ENCODE data around the gene BCAM.

BCAM gene

GRCh38 chr19:44847144-44848035 lies 38.5 kb downstream of the BCAM start:
- peaks cover 54% of the 10 kb centered on the region for H3K79me2 ChIP-seq (ENCODE audit: control insufficient read depth, insufficient read depth, low read length)
- peak overlapping the region; percentile 25 for H2BK15ac ChIP-seq (replicated peaks; ENCODE audit: low read depth)
- H4K5ac ChIP-seq (ENCODE audit: low read length), result no peak overlapping the region
- H3K18ac ChIP-seq (ENCODE audit: low read length), result peak overlapping the region; percentile 94
- peak overlapping the region; percentile 83 for H2BK120ac ChIP-seq (ENCODE audit: low read depth, low read length)
- peaks cover 12% of the 10 kb centered on the region for H3K79me1 ChIP-seq (ENCODE audit: low read length)
- H4K8ac ChIP-seq (ENCODE audit: low read depth, low read length), result no peak overlapping the region
- peak overlapping the region; percentile 94 for H3K4ac ChIP-seq (ENCODE audit: low read depth, low read length)
- H3K4me2 ChIP-seq (ENCODE audit: low read length), result peak overlapping the region; percentile 92
- H2AK5ac ChIP-seq (ENCODE audit: low read length), result no peak overlapping the region
- peak overlapping the region; percentile 96 for H3K56ac ChIP-seq (ENCODE audit: low read length)
- peak overlapping the region; percentile 98 for H3K27ac ChIP-seq (ENCODE audit: low read depth, low read length)
- H3K9ac ChIP-seq (ENCODE audit: low read length), result peak overlapping the region; percentile 95
- peak overlapping the region; percentile 91 for H2BK5ac ChIP-seq (ENCODE audit: low read length)
- peak overlapping the region; percentile 99 for H3K4me3 ChIP-seq (ENCODE audit: low read length)
- peaks cover 2% of the 10 kb centered on the region for H3K36me3 ChIP-seq (ENCODE audit: control insufficient read depth, insufficient read depth, low read length)
- H3K27me3 ChIP-seq (ENCODE audit: insufficient read depth, low read length, poor library complexity), result no peaks in the 10 kb centered on the region
- no peak overlapping the region for H3K23ac ChIP-seq (ENCODE audit: low read length)
- WGBS (ENCODE audit: extremely low coverage, insufficient coverage, low lambda C conversion rate), result no CpG with 5 or more reads among the region's 47 CpGs
- peak; percentile 76 for DNase-seq
- H3K4me1 ChIP-seq (ENCODE audit: control insufficient read depth, low read depth, low read length), result peaks cover 7% of the 10 kb centered on the region

- H3K9ac ChIP-seq (ENCODE audit: low read length), result peak overlapping the region; percentile 95
- H3K18ac ChIP-seq (ENCODE audit: low read length), result peak overlapping the region; percentile 94
- H2BK5ac ChIP-seq (ENCODE audit: low read length), result peak overlapping the region; percentile 54
- no peaks in the 10 kb centered on the region for H3K27me3 ChIP-seq (ENCODE audit: insufficient read depth, low read length, poor library complexity)
- H3K23ac ChIP-seq (ENCODE audit: low read length), result no peak overlapping the region
- peak overlapping the region; percentile 99 for H3K4me3 ChIP-seq (ENCODE audit: low read length)
- H3K79me2 ChIP-seq (ENCODE audit: control insufficient read depth, insufficient read depth, low read length), result peaks cover 61% of the 10 kb centered on the region
- H4K8ac ChIP-seq (ENCODE audit: low read depth, low read length), result no peak overlapping the region
- no CpG with 5 or more reads among the region's 19 CpGs for WGBS (ENCODE audit: extremely low coverage, insufficient coverage, low lambda C conversion rate)
- peak overlapping the region; percentile 56 for H3K4ac ChIP-seq (ENCODE audit: low read depth, low read length)
- peaks cover 15% of the 10 kb centered on the region for H3K79me1 ChIP-seq (ENCODE audit: low read length)
- peak; percentile 93 for DNase-seq
- H2BK120ac ChIP-seq (ENCODE audit: low read depth, low read length), result no peak overlapping the region
- H4K5ac ChIP-seq (ENCODE audit: low read length), result no peak overlapping the region
- peaks cover 7% of the 10 kb centered on the region for H3K4me1 ChIP-seq (ENCODE audit: control insufficient read depth, low read depth, low read length)
- peak overlapping the region; percentile 96 for H3K56ac ChIP-seq (ENCODE audit: low read length)
- peak overlapping the region; percentile 98 for H3K27ac ChIP-seq (ENCODE audit: low read depth, low read length)
- peaks cover 2% of the 10 kb centered on the region for H3K36me3 ChIP-seq (ENCODE audit: control insufficient read depth, insufficient read depth, low read length)
- peak overlapping the region; percentile 74 for H2AK5ac ChIP-seq (ENCODE audit: low read length)
- no peak overlapping the region for H2BK15ac ChIP-seq (replicated peaks; ENCODE audit: low read depth)
- H3K4me2 ChIP-seq (ENCODE audit: low read length), result peak overlapping the region; percentile 92
Observed at GRCh38 chr19:44848036-44848811, 39.3 kb downstream of the BCAM start.

- peaks cover 2% of the 10 kb centered on the region for H3K36me3 ChIP-seq (ENCODE audit: control insufficient read depth, insufficient read depth, low read length)
- peak overlapping the region; percentile 95 for H3K9ac ChIP-seq (ENCODE audit: low read length)
- H3K27me3 ChIP-seq (ENCODE audit: insufficient read depth, low read length, poor library complexity), result no peaks in the 10 kb centered on the region
- H3K4me3 ChIP-seq (ENCODE audit: low read length), result peak overlapping the region; percentile 50
- peak overlapping the region; percentile 72 for H3K23ac ChIP-seq (ENCODE audit: low read length)
- DNase-seq, result peak; percentile 85
- H2AK5ac ChIP-seq (ENCODE audit: low read length), result peak overlapping the region; percentile 52
- peak overlapping the region; percentile 98 for H3K27ac ChIP-seq (ENCODE audit: low read depth, low read length)
- H4K5ac ChIP-seq (ENCODE audit: low read length), result no peak overlapping the region
- H2BK15ac ChIP-seq (replicated peaks; ENCODE audit: low read depth), result no peak overlapping the region
- H3K56ac ChIP-seq (ENCODE audit: low read length), result peak overlapping the region; percentile 96
- peak overlapping the region; percentile 56 for H2BK5ac ChIP-seq (ENCODE audit: low read length)
- no peak overlapping the region for H2BK120ac ChIP-seq (ENCODE audit: low read depth, low read length)
- no peak overlapping the region for H4K8ac ChIP-seq (ENCODE audit: low read depth, low read length)
- H3K4me2 ChIP-seq (ENCODE audit: low read length), result peak overlapping the region; percentile 92
- H3K4ac ChIP-seq (ENCODE audit: low read depth, low read length), result no peak overlapping the region
- peaks cover 64% of the 10 kb centered on the region for H3K79me2 ChIP-seq (ENCODE audit: control insufficient read depth, insufficient read depth, low read length)
- H3K18ac ChIP-seq (ENCODE audit: low read length), result peak overlapping the region; percentile 94
- H3K79me1 ChIP-seq (ENCODE audit: low read length), result peaks cover 18% of the 10 kb centered on the region
- WGBS (ENCODE audit: extremely low coverage, insufficient coverage, low lambda C conversion rate), result no CpG with 5 or more reads among the region's 18 CpGs
- H3K4me1 ChIP-seq (ENCODE audit: control insufficient read depth, low read depth, low read length), result peaks cover 7% of the 10 kb centered on the region
Observed at GRCh38 chr19:44848812-44849447, 40.0 kb downstream of the BCAM start.

- Histone ChIP-seq H4K5ac (ENCODE audit: low read length) (no peak overlapping the region), H2BK5ac (ENCODE audit: low read length) (no peak overlapping the region), H3K36me3 (ENCODE audit: control insufficient read depth, insufficient read depth, low read length) (peaks cover 2% of the 10 kb centered on the region), H2BK120ac (ENCODE audit: low read depth, low read length) (no peak overlapping the region), H3K27ac (ENCODE audit: low read depth, low read length) (no peak overlapping the region), H2AK5ac (ENCODE audit: low read length) (no peak overlapping the region), H3K79me1 (ENCODE audit: low read length) (peaks cover 22% of the 10 kb centered on the region), H3K56ac (ENCODE audit: low read length) (no peak overlapping the region), H3K4me2 (ENCODE audit: low read length) (no peak overlapping the region), H3K18ac (ENCODE audit: low read length) (no peak overlapping the region), H3K27me3 (ENCODE audit: insufficient read depth, low read length, poor library complexity) (no peaks in the 10 kb centered on the region), H3K4me1 (ENCODE audit: control insufficient read depth, low read depth, low read length) (peaks cover 7% of the 10 kb centered on the region), H3K4ac (ENCODE audit: low read depth, low read length) (no peak overlapping the region), H3K23ac (ENCODE audit: low read length) (no peak overlapping the region), H3K4me3 (ENCODE audit: low read length) (no peak overlapping the region), H3K79me2 (ENCODE audit: control insufficient read depth, insufficient read depth, low read length) (peaks cover 72% of the 10 kb centered on the region), H4K8ac (ENCODE audit: low read depth, low read length) (no peak overlapping the region), H2BK15ac (replicated peaks; ENCODE audit: low read depth) (no peak overlapping the region), H3K9ac (ENCODE audit: low read length) (no peak overlapping the region)
- WGBS (ENCODE audit: extremely low coverage, insufficient coverage, low lambda C conversion rate), result no CpG with 5 or more reads among the region's 8 CpGs
- DNase-seq, result no peak
Observed at GRCh38 chr19:44850641-44851109, 41.8 kb downstream of the BCAM start.

GRCh38 chr19:44851427-44851826 lies 42.5 kb downstream of the BCAM start:
- no peak overlapping the region for H3K18ac ChIP-seq (ENCODE audit: low read length)
- no peak for DNase-seq
- H3K23ac ChIP-seq (ENCODE audit: low read length), result peak overlapping the region; percentile 39
- no peak overlapping the region for H3K4ac ChIP-seq (ENCODE audit: low read depth, low read length)
- no peak overlapping the region for H3K56ac ChIP-seq (ENCODE audit: low read length)
- no CpG with 5 or more reads among the region's 2 CpGs for WGBS (ENCODE audit: extremely low coverage, insufficient coverage, low lambda C conversion rate)
- H4K8ac ChIP-seq (ENCODE audit: low read depth, low read length), result no peak overlapping the region
- H3K27ac ChIP-seq (ENCODE audit: low read depth, low read length), result no peak overlapping the region
- peaks cover 7% of the 10 kb centered on the region for H3K4me1 ChIP-seq (ENCODE audit: control insufficient read depth, low read depth, low read length)
- H3K27me3 ChIP-seq (ENCODE audit: insufficient read depth, low read length, poor library complexity), result no peaks in the 10 kb centered on the region
- H2BK120ac ChIP-seq (ENCODE audit: low read depth, low read length), result no peak overlapping the region
- H3K79me1 ChIP-seq (ENCODE audit: low read length), result peaks cover 26% of the 10 kb centered on the region
- H2AK5ac ChIP-seq (ENCODE audit: low read length), result no peak overlapping the region
- H4K5ac ChIP-seq (ENCODE audit: low read length), result no peak overlapping the region
- H3K9ac ChIP-seq (ENCODE audit: low read length), result no peak overlapping the region
- no peak overlapping the region for H2BK15ac ChIP-seq (replicated peaks; ENCODE audit: low read depth)
- H3K4me2 ChIP-seq (ENCODE audit: low read length), result no peak overlapping the region
- peaks cover 75% of the 10 kb centered on the region for H3K79me2 ChIP-seq (ENCODE audit: control insufficient read depth, insufficient read depth, low read length)
- H2BK5ac ChIP-seq (ENCODE audit: low read length), result no peak overlapping the region
- H3K36me3 ChIP-seq (ENCODE audit: control insufficient read depth, insufficient read depth, low read length), result peaks cover 2% of the 10 kb centered on the region
- no peak overlapping the region for H3K4me3 ChIP-seq (ENCODE audit: low read length)

All from mesendoderm (in vitro differentiated cells).